ENCODE data around the gene FAM222A. TPM values are rescaled to one million over a fixed set of nuclear protein-coding genes. Genes with fewer than 3 reads are reported as not detected.

FAM222A gene
- total and polyA plus RNA-seq, 2 of the 8 experiments (the other 6 are each of a cell fraction or from before 2014, with no cell fraction given): 0.94 to 1.1 TPM

- H3K14ac ChIP-seq (ENCODE audit: insufficient read length): no peak overlapping the region
- FAIRE-seq (no peak), DNase-seq (ENCODE audit: low read depth in 1 of 2, low spot score in 2 of 2) (no peak)
- H2BK120ac ChIP-seq (replicated peaks; ENCODE audit: low read depth, low read length): no peak overlapping the region
- no peaks in the 10 kb centered on the region for H3K27me3 ChIP-seq (replicated peaks in 1 of 4; ENCODE audit: control insufficient read depth in 3 of 4, extremely low read depth in 1 of 4, insufficient read depth in 3 of 4, low read length in 3 of 4)
- no peak overlapping the region for H2AK5ac ChIP-seq (ENCODE audit: low read depth, low read length)
- no peak overlapping the region for H3K23ac ChIP-seq (ENCODE audit: insufficient read length)
- no peaks in the 10 kb centered on the region; the same call in 1 of the 2 replicates for H3K79me1 ChIP-seq (ENCODE audit: low read depth, low read length)
- no peak overlapping the region for H2AFZ ChIP-seq (ENCODE audit: low read length)
- CTCF ChIA-PET (ENCODE audit: partially characterized antibody): interaction anchor here (6.1 kb wide), 1 partner anchor 42 kb away, joined by 183 read pairs; no protein-coding TSS in a partner anchor
- H3K79me2 ChIP-seq (ENCODE audit: control insufficient read depth in 1 of 2, insufficient read depth in 2 of 2, low read length in 2 of 2): no peaks in the 10 kb centered on the region
- POLR2A ChIA-PET (ENCODE audit: partially characterized antibody): interaction anchor here (1.2 kb wide), 1 partner anchor 77 kb away, joined by 4 read pairs; no protein-coding TSS in a partner anchor
- H4K91ac ChIP-seq (replicated peaks; ENCODE audit: insufficient read length, low read length): no peak overlapping the region
- TF ChIP-seq USF2 (IDR thresholded peaks at IDR 0.05; ENCODE audit: low read length): no peak
- TF ChIP-seq TAF7 (optimal IDR thresholded peaks at IDR 0.05; ENCODE audit: borderline replicate concordance, low read depth, low read length): no peak
- no peak for TF ChIP-seq CHD1 (IDR thresholded peaks at IDR 0.05; ENCODE audit: low read depth, low read length)
- TF ChIP-seq EP300 (IDR thresholded peaks at IDR 0.05; ENCODE audit: borderline replicate concordance in 1 of 2, low read depth in 2 of 2, low read length in 2 of 2): no peak
- no peak for TF ChIP-seq JUN (IDR thresholded peaks at IDR 0.05; ENCODE audit: low read depth, low read length)
- TF ChIP-seq EGR1 (IDR thresholded peaks at IDR 0.05; ENCODE audit: borderline replicate concordance, low read depth, low read length): no peak
- TF ChIP-seq SIN3A (conservative IDR thresholded peaks at IDR 0.05 in 1 of 2, IDR thresholded peaks at IDR 0.05 in 1 of 2; ENCODE audit: low read depth in 1 of 2, low read length in 2 of 2): no peak
- no peak for TF ChIP-seq KDM1A (IDR thresholded peaks at IDR 0.05; ENCODE audit: borderline replicate concordance, low read length)
- no peak for TF ChIP-seq CEBPB (IDR thresholded peaks at IDR 0.05; ENCODE audit: low read depth, low read length)
- no peak for TF ChIP-seq SP2 (IDR thresholded peaks at IDR 0.05; ENCODE audit: low read length)
- no peak overlapping the region for H3K27ac ChIP-seq (ENCODE audit: low read depth, low read length)
- H3K9ac ChIP-seq (replicated peaks in 1 of 4; ENCODE audit: extremely low read depth in 1 of 4, low read depth in 3 of 4, low read length in 3 of 4): no peak overlapping the region
- H4K8ac ChIP-seq (ENCODE audit: extremely low read depth, insufficient read depth, low read length): no peak overlapping the region; the same call in 1 of the 2 replicates
- H3K9me3 ChIP-seq (ENCODE audit: insufficient read depth in 2 of 2, low read depth in 1 of 2, low read length in 1 of 2): no peaks in the 10 kb centered on the region
- H3K18ac ChIP-seq (ENCODE audit: extremely low read depth, low read length): no peak overlapping the region
- H3K4me2 ChIP-seq (ENCODE audit: insufficient read depth in 1 of 2, low read depth in 2 of 2, low read length in 2 of 2): no peak overlapping the region
- H3K56ac ChIP-seq (replicated peaks; ENCODE audit: insufficient read length, low read depth, low read length): no peak overlapping the region
- H3K4ac ChIP-seq (replicated peaks; ENCODE audit: insufficient read length, low read depth, low read length): no peak overlapping the region
- no peaks in the 10 kb centered on the region for H3K36me3 ChIP-seq (ENCODE audit: control insufficient read depth in 2 of 4, insufficient read depth in 4 of 4, low read length in 3 of 4)
- H3K4me1 ChIP-seq (replicated peaks in 1 of 4; ENCODE audit: control insufficient read depth in 3 of 4, insufficient read depth in 4 of 4, low read length in 3 of 4): no peaks in the 10 kb centered on the region
- no peak overlapping the region for H4K5ac ChIP-seq (ENCODE audit: insufficient read length, low read depth, low read length)
- H4K20me1 ChIP-seq (replicated peaks in 1 of 2; ENCODE audit: control insufficient read depth in 1 of 2, insufficient read depth in 2 of 2, low read length in 2 of 2): peaks cover 0 to 4% of the 10 kb centered on the region in 2 experiments
- H3K23me2 ChIP-seq (ENCODE audit: low read depth, low read length): 0 out of 2 replicates have a peak, but pooled peaks cover 1% of the 10 kb centered on the region
- H2BK5ac ChIP-seq (ENCODE audit: low read depth, low read length): no peak overlapping the region
- H2BK15ac ChIP-seq (ENCODE audit: low read length): no peak overlapping the region
- H2BK20ac ChIP-seq (ENCODE audit: low read length): no peak overlapping the region
- no peak overlapping the region for H2BK12ac ChIP-seq (ENCODE audit: low read depth, low read length)
- 92% methylated on average over 13 of the region's 15 CpGs; no CpG with 5 or more reads in 1 of the 2 experiments for WGBS, 2 experiments (ENCODE audit: extremely low coverage in 1 of 2, insufficient coverage in 1 of 2, insufficient read length in 1 of 2, insufficient replicate concordance in 2 of 2, low coverage in 1 of 2, low lambda C conversion rate in 2 of 2, missing lambda C conversion rate in 1 of 2)
- H3K4me3 ChIP-seq (ENCODE audit: extremely low read depth in 1 of 4, insufficient read depth in 2 of 4, low read depth in 3 of 4, low read length in 4 of 4): no peak overlapping the region
These were observed 89.2 kb downstream of the FAM222A start for GRCh38 chr12:109802828-109803227.
